Body of pancreas (tissue), 4 donors: ENCODE measurements around the gene ZRANB1.

Experiments
- POLR2A ChIP-seq, 3 donors: fragments of 450-650 bp; IDR thresholded peaks; one replicate each; pipeline ENCODE4 v1.6.1; 2016; ENCODE audit warnings: antibody characterized with exemption in 3 of 3, mild to moderate bottlenecking in 2 of 3
- TF ChIP-seq, protein P1 (sequence below), 7 experiments: fragments of 450-650 bp in 4 of 7; fragments of 200-600 bp in 3 of 7; sonication (generic) in 3 of 7; IDR thresholded peaks; one replicate each; pipeline ENCODE4 v1.5.1; 2016 to 2019; ENCODE audit warnings: antibody characterized with exemption in 7 of 7

DNA sequence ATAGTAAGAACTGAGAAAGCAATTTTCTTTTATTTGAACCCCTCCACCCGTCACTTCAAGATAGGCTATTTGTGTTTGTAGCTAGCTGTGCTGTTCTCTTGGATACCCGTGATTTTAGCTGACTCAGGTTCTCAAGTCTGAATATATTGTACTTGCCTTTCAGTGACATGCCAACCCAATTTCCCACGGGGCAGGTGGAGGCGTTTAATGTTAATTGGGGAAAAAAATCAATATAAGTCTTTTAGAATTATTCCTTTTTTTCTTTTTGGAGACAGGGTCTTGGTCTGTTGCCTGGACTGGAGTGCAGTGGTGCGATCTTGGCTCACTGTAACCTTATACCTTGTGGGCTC lies 36.4 kb downstream of the ZRANB1 start:
- TF ChIP-seq POLR2A (IDR thresholded peaks at IDR 0.05), result no peak
- TF ChIP-seq, protein P1, sequence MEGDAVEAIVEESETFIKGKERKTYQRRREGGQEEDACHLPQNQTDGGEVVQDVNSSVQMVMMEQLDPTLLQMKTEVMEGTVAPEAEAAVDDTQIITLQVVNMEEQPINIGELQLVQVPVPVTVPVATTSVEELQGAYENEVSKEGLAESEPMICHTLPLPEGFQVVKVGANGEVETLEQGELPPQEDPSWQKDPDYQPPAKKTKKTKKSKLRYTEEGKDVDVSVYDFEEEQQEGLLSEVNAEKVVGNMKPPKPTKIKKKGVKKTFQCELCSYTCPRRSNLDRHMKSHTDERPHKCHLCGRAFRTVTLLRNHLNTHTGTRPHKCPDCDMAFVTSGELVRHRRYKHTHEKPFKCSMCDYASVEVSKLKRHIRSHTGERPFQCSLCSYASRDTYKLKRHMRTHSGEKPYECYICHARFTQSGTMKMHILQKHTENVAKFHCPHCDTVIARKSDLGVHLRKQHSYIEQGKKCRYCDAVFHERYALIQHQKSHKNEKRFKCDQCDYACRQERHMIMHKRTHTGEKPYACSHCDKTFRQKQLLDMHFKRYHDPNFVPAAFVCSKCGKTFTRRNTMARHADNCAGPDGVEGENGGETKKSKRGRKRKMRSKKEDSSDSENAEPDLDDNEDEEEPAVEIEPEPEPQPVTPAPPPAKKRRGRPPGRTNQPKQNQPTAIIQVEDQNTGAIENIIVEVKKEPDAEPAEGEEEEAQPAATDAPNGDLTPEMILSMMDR (IDR thresholded peaks at IDR 0.05), result no peak
